ENCODE data around the gene MED15. TPM values are rescaled to one million over a fixed set of nuclear protein-coding genes. Genes with fewer than 3 reads are reported as not detected.

MED15 gene
- total and polyA plus RNA-seq, 2 of the 8 experiments (the other 6 are each of a cell fraction or from before 2014, with no cell fraction given): 28.3 to 57.1 TPM

- TF ChIP-seq FOSL1 (IDR thresholded peaks at IDR 0.05; ENCODE audit: insufficient read depth, low read depth, low read length) (no peak), SIRT6 (IDR thresholded peaks at IDR 0.05; ENCODE audit: low read length) (no peak), TCF12 (IDR thresholded peaks at IDR 0.05; ENCODE audit: low read depth, low read length) (no peak), MAX (IDR thresholded peaks at IDR 0.05) (no peak), EP300 (IDR thresholded peaks at IDR 0.05; ENCODE audit: borderline replicate concordance in 1 of 2, low read depth in 2 of 2, low read length in 2 of 2) (no peak), RXRA (IDR thresholded peaks at IDR 0.05; ENCODE audit: insufficient read depth, low read depth, low read length) (no peak), USF2 (IDR thresholded peaks at IDR 0.05; ENCODE audit: low read length) (no peak)
Measured at GRCh38 chr22:20567371-20567847, 60.0 kb downstream of the MED15 start (continued).

All from H1 (cell line).